NCI-H748 (cell line): ENCODE results near the gene FRK.
"Not testable (repeated sequence)": the region's sequence is repeated elsewhere in the genome, so short reads cannot be mapped to it uniquely, and the experiment has no call there.

Experiments used
- DNase-seq: peaks from one replicate; lab custom pipeline; 2025; ENCODE audit not compliant: unreplicated experiment; lab: John Stamatoyannopoulos, UW

FRK gene

GRCh38 chr6:116060572-116061283, at the start of gene FRK:
Gene FRK, minus strand, starts transcription at chr6:116060891. Its CDS starts 580 bp downstream, at chr6:116060311.
- peak; percentile 61 for DNase-seq

GRCh38 chr6:116108836-116109235, 48.1 kb upstream of the FRK start:
- peak; percentile 6 for DNase-seq

GRCh38 chr6:116106146-116106545, 45.5 kb upstream of the FRK start:
- DNase-seq: no peak

- no peak for DNase-seq
These were observed 44.6 kb upstream of the FRK start for GRCh38 chr6:116105247-116105646.

- no peak for DNase-seq
These were observed 43.9 kb upstream of the FRK start for GRCh38 chr6:116104636-116105035.

- DNase-seq: no peak
These were observed 42.2 kb upstream of the FRK start for GRCh38 chr6:116102873-116103272.

GRCh38 chr6:116101790-116102189, 41.1 kb upstream of the FRK start:
- DNase-seq: no peak

GRCh38 chr6:116101302-116101718, 40.6 kb upstream of the FRK start:
- no peak for DNase-seq

GRCh38 chr6:116100419-116101301, 40.0 kb upstream of the FRK start, which contains the start of gene NT5DC1:
Gene NT5DC1, plus strand, starts transcription at chr6:116100853. Its CDS starts 78 bp downstream, at chr6:116100931.
- DNase-seq: peak; percentile 86

- no peak for DNase-seq
These were observed 38.3 kb upstream of the FRK start for GRCh38 chr6:116099036-116099435.

GRCh38 chr6:116096979-116097816, 36.5 kb upstream of the FRK start:
- peak; percentile 8 for DNase-seq

GRCh38 chr6:116096048-116096759, 35.5 kb upstream of the FRK start:
- DNase-seq: not testable (repeated sequence)

GRCh38 chr6:116094041-116094440, 33.4 kb upstream of the FRK start:
- DNase-seq: no peak

- DNase-seq: no peak
These were observed 29.6 kb upstream of the FRK start for GRCh38 chr6:116090251-116090650.

- DNase-seq: no peak
These were observed 28.3 kb upstream of the FRK start for GRCh38 chr6:116088946-116089345.

- no peak for DNase-seq
These were observed 26.8 kb upstream of the FRK start for GRCh38 chr6:116087437-116088027.

GRCh38 chr6:116084284-116084683, 23.6 kb upstream of the FRK start:
- no peak for DNase-seq

- no peak for DNase-seq
These were observed 22.4 kb upstream of the FRK start for GRCh38 chr6:116083052-116083451.

GRCh38 chr6:116078945-116079344, 18.3 kb upstream of the FRK start:
- no peak for DNase-seq

- DNase-seq: no peak
These were observed 17.8 kb upstream of the FRK start for GRCh38 chr6:116078522-116078921.
